ENCODE data around the gene LRRTM1.

The LRRTM1 gene

DNA sequence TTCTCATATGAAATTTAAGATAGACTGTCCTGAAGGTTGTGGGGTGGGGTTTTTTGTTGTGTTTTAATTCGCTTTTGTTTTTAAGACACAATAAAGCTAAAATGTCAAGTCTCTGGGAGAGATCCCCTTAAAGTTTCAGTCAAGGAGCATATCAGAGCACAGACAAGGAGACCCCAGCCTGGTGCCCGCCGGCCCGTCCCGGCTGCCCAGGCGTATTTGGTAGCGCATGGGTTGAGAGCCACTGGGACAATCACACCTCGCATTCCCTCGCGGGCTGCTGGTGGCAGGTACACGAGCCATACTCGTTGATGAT lies 2.6 kb downstream of the LRRTM1 start:
- DNase-seq, result no peak

- no peak for DNase-seq
Observed at GRCh38 chr2:80300954-80301353, 3.6 kb downstream of the LRRTM1 start.

DNA sequence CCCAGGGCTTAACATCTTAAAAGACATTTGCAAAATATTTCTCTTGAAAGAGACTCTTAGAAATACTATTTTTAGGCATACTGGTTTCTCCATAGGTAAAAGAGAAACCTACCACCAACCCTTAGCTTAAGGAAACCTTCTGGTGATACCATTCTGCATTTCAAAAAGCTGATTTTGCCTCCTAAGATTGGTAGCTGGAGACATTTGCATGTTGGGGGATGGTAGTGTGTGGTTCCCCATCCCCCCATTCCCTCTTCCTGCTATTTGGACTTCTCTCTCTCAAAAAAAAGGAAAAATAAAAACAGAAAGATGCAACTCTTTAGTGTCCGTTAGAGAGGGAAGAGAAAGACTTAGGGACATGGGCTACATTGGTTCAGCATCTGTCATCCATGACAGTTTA lies 4.2 kb downstream of the LRRTM1 start:
- no peak for DNase-seq

GRCh38 chr2:80299661-80300060 lies 4.9 kb downstream of the LRRTM1 start:
- DNase-seq, result no peak

GRCh38 chr2:80298954-80299353 lies 5.6 kb downstream of the LRRTM1 start:
- no peak for DNase-seq

DNA sequence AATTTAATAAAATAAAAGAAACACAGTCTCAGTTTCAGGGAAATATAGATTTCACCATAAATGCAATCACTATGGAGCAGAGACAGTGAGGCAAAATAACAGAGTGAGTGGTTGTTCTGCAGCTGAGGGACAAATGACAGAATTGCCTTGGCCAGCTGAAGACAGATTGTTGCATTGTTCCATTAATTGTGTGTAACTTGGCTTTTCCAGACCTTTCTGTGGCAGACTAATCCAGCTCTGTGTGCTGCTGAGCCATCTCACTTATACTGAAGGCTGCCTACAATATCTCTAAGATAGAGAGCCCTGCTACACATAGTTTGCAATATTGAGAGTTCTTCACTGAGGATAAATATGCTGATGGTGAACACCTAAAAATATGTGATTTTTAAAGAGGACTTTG lies 11.5 kb downstream of the LRRTM1 start:
- DNase-seq, result no peak

DNA sequence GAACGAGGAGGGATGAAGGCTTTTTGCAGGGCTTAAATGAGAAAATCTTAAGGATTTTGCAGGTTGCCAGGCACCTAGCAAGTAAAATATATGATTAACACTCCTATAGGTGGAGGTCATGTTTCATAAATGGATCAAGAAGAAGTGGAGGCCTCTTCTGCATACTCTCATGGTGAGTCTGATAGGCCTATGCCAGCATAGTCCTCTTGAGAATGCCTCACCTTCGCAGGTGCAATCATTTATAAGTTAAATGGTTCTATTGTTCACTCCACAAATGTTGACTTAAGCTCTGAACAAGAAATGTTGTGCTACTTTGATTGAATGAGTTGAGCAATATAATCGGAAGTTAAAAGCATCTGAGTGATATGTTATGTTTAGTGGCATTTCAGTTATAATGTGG lies 12.1 kb downstream of the LRRTM1 start:
- no peak for DNase-seq

DNA sequence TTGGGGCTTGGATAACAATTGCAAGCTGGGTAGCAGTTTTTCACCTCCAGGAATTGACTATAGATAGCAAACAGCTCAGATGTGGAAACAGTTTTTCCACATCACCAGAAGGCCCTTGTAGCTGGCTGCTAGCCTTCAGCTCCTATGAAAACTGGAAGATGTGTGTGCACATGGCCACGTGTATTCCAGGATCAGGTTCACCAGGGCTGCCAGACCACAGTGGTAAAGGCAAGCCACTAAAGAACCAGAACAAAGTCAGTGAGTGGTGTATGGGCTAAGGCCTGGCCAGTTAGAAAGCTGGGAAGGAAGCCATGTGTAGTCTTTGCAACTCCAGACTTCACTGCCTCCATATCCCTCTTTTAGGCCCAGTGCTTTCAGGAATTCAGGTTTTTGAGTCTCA lies 12.9 kb downstream of the LRRTM1 start:
- no peak for DNase-seq

DNA sequence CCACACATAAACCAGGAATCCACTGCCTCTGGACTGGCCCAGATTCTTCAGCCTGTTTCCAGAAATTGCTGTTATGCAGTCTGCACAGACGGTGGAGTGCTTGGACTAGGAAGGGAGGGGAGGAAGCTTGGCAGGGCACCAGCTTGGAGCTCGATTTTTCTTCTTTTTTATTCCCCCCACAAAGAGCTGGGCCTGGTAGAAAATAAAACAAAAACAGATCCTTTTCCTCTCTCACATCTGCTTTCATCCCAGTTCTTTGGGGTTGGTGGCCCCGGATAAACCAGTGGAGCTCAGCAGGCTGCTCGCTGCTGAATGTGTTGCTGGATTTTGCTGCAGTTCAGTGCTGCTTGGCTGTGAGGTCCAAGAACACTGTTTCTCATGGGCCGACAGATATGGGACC lies 16.0 kb downstream of the LRRTM1 start:
- no peak for DNase-seq

GRCh38 chr2:80281049-80281448 lies 23.5 kb downstream of the LRRTM1 start:
- DNase-seq, result no peak

GRCh38 chr2:80280598-80280997 lies 24.0 kb downstream of the LRRTM1 start:
- no peak for DNase-seq

DNA sequence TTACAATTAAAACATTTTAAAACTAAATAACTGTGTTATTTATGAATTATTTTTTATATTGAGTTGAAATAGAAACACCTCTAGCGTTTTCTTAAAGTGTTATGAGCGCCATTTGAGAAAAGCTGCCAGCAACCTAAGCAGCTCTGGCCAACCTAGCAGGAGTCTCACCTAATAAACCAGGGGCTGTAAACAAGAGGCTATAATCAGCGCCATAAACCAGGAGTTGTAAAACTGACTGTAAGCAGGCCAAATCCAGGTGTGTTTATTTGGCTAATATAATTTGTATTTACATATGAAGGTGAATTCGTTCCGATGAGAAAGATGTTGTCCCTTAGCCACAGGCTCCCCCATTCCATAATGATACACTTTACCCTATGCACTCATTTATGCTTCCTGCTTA lies 34.7 kb downstream of the LRRTM1 start:
- DNase-seq, result no peak

DNA sequence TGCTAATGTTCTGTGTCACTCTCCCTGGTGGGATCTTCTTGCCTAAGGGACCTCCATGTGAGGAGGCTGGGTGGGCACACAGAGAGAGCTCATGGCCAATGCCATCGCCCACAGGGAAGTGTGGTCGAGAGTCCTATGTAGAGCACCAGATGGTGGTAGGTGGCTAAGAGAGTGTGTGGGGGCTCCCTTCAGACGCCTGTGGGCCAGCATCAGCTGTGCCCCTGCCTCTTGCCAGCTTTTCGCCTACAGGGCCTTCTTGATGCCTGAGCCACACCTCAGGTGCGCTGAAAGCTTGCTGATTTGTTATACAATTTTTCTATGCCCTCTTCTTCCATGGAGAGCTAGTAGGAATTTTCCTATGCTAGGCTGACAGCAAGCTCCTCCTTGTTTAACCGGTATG lies 38.3 kb downstream of the LRRTM1 start:
- no peak for DNase-seq

GRCh38 chr2:80259292-80259691 lies 45.3 kb downstream of the LRRTM1 start:
- DNase-seq, result no peak

DNA sequence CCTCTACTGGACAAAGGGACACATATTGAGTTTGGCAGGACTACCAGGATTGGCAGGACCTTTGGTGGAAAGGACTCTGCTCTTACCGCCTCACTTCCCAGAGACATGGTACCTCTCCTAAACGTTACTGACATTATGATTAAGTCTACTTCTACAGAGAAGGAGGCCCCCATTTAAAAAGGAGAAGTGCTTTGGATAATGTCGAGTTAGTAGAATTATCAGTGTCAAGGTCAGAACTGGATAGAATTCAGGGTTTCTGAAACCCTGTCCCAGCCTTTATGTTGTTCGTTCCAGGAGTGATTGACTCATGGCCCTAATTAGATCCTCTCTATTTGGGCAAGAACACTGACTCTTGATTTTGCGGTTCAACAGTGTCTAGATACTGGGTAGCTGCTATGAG lies 45.8 kb downstream of the LRRTM1 start:
- DNase-seq, result no peak

DNA sequence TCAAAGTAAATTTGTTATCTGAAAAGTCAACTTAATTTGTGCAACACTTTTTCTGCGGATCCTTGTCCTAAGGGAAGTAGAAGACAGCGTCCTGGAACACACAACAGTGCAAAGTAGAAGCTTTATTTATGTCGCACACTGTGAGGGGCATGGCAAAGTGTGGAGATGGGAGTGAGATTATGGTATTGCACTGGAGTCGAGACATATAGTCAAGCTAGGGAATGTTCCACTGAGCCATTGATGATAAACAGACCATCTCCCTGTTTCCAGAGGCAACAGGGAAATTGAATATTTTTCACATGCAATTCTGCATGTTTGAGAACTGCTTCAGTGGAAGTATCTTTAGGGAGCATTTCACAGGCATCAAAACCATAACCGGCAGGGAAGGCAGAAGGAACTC lies 46.2 kb downstream of the LRRTM1 start:
- DNase-seq, result no peak

GRCh38 chr2:80257450-80257849 lies 47.1 kb downstream of the LRRTM1 start:
- DNase-seq, result no peak

DNA sequence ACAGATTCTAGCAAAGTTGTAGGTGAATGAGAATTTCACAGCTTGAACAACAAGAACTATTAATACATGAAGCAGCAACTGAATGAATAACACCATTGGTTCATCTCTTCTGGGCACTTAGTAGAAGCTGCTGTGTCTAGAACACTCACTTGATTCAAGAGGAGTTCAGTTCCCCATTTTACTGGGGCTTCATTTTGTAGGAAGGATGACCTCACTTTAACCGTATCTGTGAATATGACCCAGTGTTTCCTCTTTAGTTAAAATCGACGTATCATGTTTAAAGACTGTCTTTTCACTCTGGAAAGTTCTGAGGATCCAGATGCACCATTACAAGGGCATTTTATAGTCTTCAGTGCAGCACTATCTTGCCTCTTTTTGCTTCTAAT lies 47.8 kb downstream of the LRRTM1 start:
- DNase-seq, result no peak

GRCh38 chr2:80255918-80256781 lies 48.4 kb downstream of the LRRTM1 start:
- DNase-seq, result no peak

DNA sequence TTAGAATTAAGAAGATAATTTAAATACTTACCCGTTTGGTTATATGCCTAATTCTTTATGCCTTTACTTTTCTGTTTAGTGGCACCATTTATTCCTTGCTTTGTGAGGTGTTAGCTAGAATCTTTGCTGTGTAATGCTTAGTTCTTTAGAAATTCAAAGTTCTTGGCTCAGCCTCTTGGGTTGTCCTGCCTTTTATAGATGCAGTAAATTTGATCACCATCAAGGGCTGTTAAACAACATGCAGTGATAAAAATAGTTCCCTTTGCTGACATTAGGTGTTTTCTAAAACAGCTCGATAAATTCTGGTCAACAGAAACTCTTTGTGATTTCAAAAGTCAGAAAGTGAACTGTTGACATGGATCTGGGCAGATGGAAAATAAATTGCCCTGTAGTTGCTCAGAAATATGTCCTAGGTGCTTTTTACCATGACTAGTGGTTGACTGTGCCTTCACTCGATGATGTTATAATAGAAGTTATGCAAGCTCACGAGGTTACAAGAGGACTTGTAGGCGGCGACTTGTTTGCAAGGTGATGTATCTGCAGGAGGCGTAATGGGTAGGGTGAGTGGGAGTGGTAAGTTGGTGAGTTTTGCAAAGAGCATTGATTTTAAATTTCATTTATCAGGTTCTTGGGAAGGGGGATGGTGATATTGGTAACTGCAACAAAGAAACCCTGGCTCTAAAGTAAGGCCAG lies 52.1 kb downstream of the LRRTM1 start:
- DNase-seq, result no peak

All from activated naive CD4-positive, alpha-beta T cell treated with Interleukin-2 at 50 U/mL for 16 hours (primary cell).